GM12892 (cell line): ENCODE measurements around the gene FILIP1.

Experiments used
- DNase-seq: peaks from one replicate; pipeline ENCODE4 v3.0.0; 2011; ENCODE audit not compliant: insufficient read length
- FAIRE-seq: peaks from 2 replicates; lab custom pipeline; 2011; peaks lifted over from hg19 to GRCh38; lab: Jason Lieb, UNC
- POLR2A ChIP-seq: IDR thresholded peaks from 2 replicates; pipeline ENCODE4 v1.6.1; 2011; ENCODE audit warnings: low read depth, low read length, control low read depth
- POLR2AphosphoS5 ChIP-seq: IDR thresholded peaks from 2 replicates; pipeline ENCODE4 v1.6.1; 2011; ENCODE audit warnings: low read depth, low read length, control low read depth
- TAF1 ChIP-seq: IDR thresholded peaks from 2 replicates; pipeline ENCODE4 v1.6.1; 2011; ENCODE audit warnings: low read depth, mild to moderate bottlenecking, control low read depth, low read length, borderline replicate concordance

The FILIP1 gene

GRCh38 chr6:75381877-75382633 lies 111.5 kb downstream of the FILIP1 start:
- no peak for FAIRE-seq
- DNase-seq, result no peak
- TF ChIP-seq TAF1 (no peak), POLR2A (no peak), POLR2AphosphoS5 (no peak)

- no peak for TF ChIP-seq TAF1
- no peak for TF ChIP-seq POLR2AphosphoS5
- no peak for TF ChIP-seq POLR2A
- FAIRE-seq (no peak), DNase-seq (no peak)
Observed at GRCh38 chr6:75379536-75379935, 114.1 kb downstream of the FILIP1 start.

- DNase-seq (no peak), FAIRE-seq (no peak)
- no peak for TF ChIP-seq TAF1
- TF ChIP-seq POLR2AphosphoS5, result no peak
Observed at GRCh38 chr6:75378101-75378500, 115.5 kb downstream of the FILIP1 start.

GRCh38 chr6:75377386-75377785 lies 116.2 kb downstream of the FILIP1 start:
- no peak for DNase-seq
- TF ChIP-seq POLR2AphosphoS5 (no peak), POLR2A (no peak), TAF1 (no peak)
- FAIRE-seq, result no peak

GRCh38 chr6:75376347-75377024 lies 117.1 kb downstream of the FILIP1 start:
- DNase-seq (no peak), FAIRE-seq (no peak)
- TF ChIP-seq TAF1 (no peak), POLR2AphosphoS5 (no peak), POLR2A (no peak)

- FAIRE-seq, result no peak
- no peak for TF ChIP-seq POLR2AphosphoS5
- TF ChIP-seq TAF1, result no peak
- TF ChIP-seq POLR2A, result no peak
- no peak for DNase-seq
Observed at GRCh38 chr6:75374961-75375400, 118.6 kb downstream of the FILIP1 start.

- no peak for FAIRE-seq
- no peak for DNase-seq
- no peak for TF ChIP-seq POLR2A
- no peak for TF ChIP-seq POLR2AphosphoS5
- no peak for TF ChIP-seq TAF1
Observed at GRCh38 chr6:75372884-75373283, 120.7 kb downstream of the FILIP1 start.

GRCh38 chr6:75370011-75370410 lies 123.6 kb downstream of the FILIP1 start:
- TF ChIP-seq POLR2AphosphoS5, result no peak
- TF ChIP-seq POLR2A, result no peak
- TF ChIP-seq TAF1, result no peak
- FAIRE-seq, result no peak
- no peak for DNase-seq

GRCh38 chr6:75368864-75369402 lies 124.7 kb downstream of the FILIP1 start:
- DNase-seq, result no peak
- FAIRE-seq, result no peak
- TF ChIP-seq POLR2AphosphoS5 (no peak), TAF1 (no peak), POLR2A (no peak)

GRCh38 chr6:75368151-75368779 lies 125.3 kb downstream of the FILIP1 start:
- FAIRE-seq (no peak), DNase-seq (no peak)
- TF ChIP-seq POLR2AphosphoS5 (no peak), TAF1 (no peak), POLR2A (no peak)

GRCh38 chr6:75363304-75363703 lies 130.3 kb downstream of the FILIP1 start:
- DNase-seq, result no peak
- no peak for TF ChIP-seq POLR2A
- no peak for TF ChIP-seq TAF1
- TF ChIP-seq POLR2AphosphoS5, result no peak
- no peak for FAIRE-seq

GRCh38 chr6:75353644-75354043 lies 140.0 kb downstream of the FILIP1 start:
- DNase-seq (no peak), FAIRE-seq (no peak)
- TF ChIP-seq POLR2A (no peak), POLR2AphosphoS5 (no peak), TAF1 (no peak)
